ENCODE results near the gene METAP2.
"Not testable (repeated sequence)": the region's sequence is repeated elsewhere in the genome, so short reads cannot be mapped to it uniquely, and the experiment has no call there.

The METAP2 gene

GRCh38 chr12:95473884-95474659 lies at the start of gene METAP2:
Gene METAP2, plus strand, starts transcription at chr12:95474152. Its CDS starts 28 bp downstream, at chr12:95474180.
- DNase-seq = peak; percentile 79 to 97 (median 93)

DNA sequence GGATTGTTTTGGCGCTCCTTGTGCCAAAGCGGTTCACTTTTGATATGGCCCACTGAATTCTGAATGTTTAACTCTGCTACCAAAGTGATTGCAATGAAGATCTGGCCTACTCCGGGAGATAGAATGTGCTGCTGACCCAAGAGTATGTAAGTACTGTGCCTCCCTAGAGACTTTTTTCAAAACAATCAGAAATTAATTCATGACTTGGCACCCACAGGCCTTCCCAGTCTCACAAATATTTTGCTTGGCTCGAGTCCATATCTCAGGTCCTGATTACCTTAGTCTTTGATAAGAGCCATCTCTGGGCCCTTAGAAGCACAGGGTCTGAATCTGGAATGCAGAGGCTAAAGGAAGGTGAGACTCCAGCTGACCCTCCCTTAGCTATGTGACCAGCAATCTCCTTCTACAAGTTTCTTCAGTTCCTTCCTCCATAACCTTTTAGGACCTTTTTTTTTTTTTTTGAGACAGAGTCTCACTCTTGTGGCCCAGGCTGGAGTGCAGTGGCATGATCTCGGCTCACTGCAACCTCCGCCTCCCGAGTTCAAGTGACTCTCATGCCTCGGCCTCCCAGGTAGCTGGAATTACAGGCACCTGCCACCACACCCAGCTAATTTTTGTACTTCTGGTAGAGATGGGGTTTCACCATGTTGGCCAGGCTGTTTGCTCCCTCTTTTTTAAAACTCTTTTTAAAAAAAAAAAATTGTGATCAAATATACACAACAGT lies 49.5 kb upstream of the METAP2 start:
- DNase-seq = no peak

- no peak for DNase-seq
Measured at GRCh38 chr12:95429172-95429510, 44.8 kb upstream of the METAP2 start.

GRCh38 chr12:95431120-95431519 lies 42.8 kb upstream of the METAP2 start:
- no peak for DNase-seq

- DNase-seq = no peak
Measured at GRCh38 chr12:95435355-95435754, 38.6 kb upstream of the METAP2 start.

GRCh38 chr12:95437565-95437964 lies 36.4 kb upstream of the METAP2 start:
- DNase-seq = no peak

GRCh38 chr12:95439461-95440230 lies 34.3 kb upstream of the METAP2 start:
- DNase-seq = no peak

DNA sequence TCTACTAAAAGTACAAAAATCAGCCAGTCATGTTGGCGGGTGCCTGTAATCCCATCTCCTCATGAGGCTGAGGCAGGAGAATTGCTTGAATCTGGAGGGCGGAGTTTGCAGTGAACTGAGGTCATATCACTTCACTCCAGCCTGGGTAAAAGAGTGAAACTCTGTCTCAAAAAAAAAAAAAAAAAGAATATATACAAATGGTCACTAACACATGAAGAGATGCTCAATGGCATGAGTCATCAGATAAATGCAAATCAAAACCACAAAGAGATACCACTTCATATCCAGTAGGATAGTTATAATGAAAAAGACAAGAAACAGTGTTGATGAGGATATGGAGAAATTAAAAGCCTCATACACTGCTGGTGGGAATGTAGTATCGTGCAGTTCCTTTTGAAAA lies 33.6 kb upstream of the METAP2 start:
- DNase-seq = no peak

GRCh38 chr12:95443459-95443858 lies 30.5 kb upstream of the METAP2 start:
- no peak for DNase-seq

- DNase-seq = not testable (repeated sequence)
Measured at GRCh38 chr12:95445099-95445498, 28.9 kb upstream of the METAP2 start.

GRCh38 chr12:95445884-95446505 lies 28.0 kb upstream of the METAP2 start:
- no peak for DNase-seq

DNA sequence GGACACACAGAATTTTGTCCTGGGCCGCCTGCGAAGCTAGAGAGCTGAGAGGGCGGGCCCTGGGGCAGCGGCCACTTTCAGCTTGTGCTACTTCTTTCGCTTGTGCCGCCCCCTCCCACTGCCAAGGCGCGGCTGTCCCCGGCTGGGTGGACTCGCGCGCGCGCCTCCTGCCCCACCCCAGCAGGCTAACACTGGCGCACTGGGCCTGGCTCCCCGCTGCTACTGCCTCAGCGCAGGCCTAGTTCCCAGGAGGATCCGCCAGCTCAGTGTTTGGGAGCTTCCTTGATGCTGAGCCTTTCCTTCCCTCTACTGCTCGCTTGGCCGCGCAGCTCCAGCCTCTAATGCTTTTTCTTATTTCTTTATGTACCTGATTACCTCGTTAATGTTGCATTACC lies 27.4 kb upstream of the METAP2 start:
- peak in 21 of 51 donors; percentile 1 to 21 (median 4) for DNase-seq

- DNase-seq = not testable (repeated sequence)
Measured at GRCh38 chr12:95449656-95450055, 24.3 kb upstream of the METAP2 start.

DNA sequence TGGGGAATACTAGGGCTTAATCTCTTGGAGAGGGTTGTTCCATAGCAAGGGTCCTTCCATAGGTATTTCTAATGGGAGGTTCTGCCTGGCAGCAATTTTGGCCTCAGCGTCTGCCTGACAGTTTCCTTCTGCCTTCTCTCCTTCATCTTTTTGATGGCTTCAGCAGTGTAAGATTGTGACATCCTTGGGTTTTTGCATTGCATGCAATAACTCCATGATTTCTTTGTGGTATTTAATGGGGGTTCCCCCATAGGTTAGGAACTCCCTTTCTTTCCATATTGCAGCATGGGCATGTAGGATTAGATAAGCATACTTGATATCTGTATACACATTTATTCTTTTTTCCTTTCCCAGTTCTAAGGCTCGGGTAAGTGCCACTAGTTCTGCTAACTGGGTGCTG lies 21.5 kb upstream of the METAP2 start:
- not testable (repeated sequence) for DNase-seq

- not testable (repeated sequence) for DNase-seq
Measured at GRCh38 chr12:95453881-95454280, 20.1 kb upstream of the METAP2 start.

- not testable (repeated sequence) for DNase-seq
Measured at GRCh38 chr12:95454780-95455215, 19.2 kb upstream of the METAP2 start.

GRCh38 chr12:95457605-95458004 lies 16.3 kb upstream of the METAP2 start:
- DNase-seq = not testable (repeated sequence)

GRCh38 chr12:95458761-95459160 lies 15.2 kb upstream of the METAP2 start:
- DNase-seq = no peak

GRCh38 chr12:95459310-95459709 lies 14.6 kb upstream of the METAP2 start:
- DNase-seq = no peak

GRCh38 chr12:95460105-95460504 lies 13.8 kb upstream of the METAP2 start:
- DNase-seq = no peak

GRCh38 chr12:95460896-95461295 lies 13.1 kb upstream of the METAP2 start:
- DNase-seq = no peak

DNA sequence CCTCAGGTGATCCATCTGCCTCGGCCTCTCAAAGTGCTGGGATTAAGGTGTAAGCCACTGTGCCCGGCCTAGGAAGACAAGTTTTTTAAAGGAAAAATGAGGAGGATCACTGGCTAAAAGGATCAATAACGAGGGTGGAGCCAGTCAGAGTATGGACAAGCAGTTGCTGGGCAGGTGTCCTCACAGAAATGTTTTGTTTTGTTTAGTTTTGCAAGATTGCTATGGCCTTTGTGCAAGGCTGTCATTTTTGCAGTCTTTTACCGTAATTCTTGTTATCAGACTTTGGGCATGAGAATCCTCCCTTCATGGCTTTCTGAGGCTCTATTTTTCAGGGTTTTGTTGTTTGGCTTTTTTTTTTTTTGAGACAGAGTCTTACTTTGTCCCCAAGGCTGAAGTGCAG lies 11.9 kb upstream of the METAP2 start:
- no peak for DNase-seq

Data from hypothalamus (tissue), 51 donors.